Kidney (tissue), 14 donors: ENCODE results near the gene GALNT17. TPM values are rescaled to one million over a fixed set of nuclear protein-coding genes. Genes with fewer than 3 reads are reported as not detected.

ENCODE experiments used
- DNase-seq, 5 donors: peaks; one replicate each; pipeline ENCODE4 v3.0.0-alpha.2; 2013 to 2020
- FAIRE-seq: peaks from 2 replicates; lab custom pipeline; 2012; peaks lifted over from hg19 to GRCh38; lab: Jason Lieb, UNC
- H3K27ac ChIP-seq, 2 donors: one replicate each; pipeline ENCODE4 v1.7.0; 2013; ENCODE audit warnings: low read depth in 2 of 2, low read length in 2 of 2, inconsistent platforms in 1 of 2
- H3K27me3 ChIP-seq: one replicate; pipeline ENCODE4 v1.7.1; 2013; ENCODE audit warnings: low read length, inconsistent platforms; ENCODE audit not compliant: control insufficient read depth, insufficient read depth
- H3K36me3 ChIP-seq, 3 donors: one replicate each; pipeline versions ENCODE4 v1.7.0 to v1.7.1; 2013; ENCODE audit warnings: low read length in 3 of 3, control low read depth in 1 of 3, inconsistent platforms in 1 of 3; ENCODE audit not compliant: insufficient read depth in 3 of 3, control insufficient read depth in 2 of 3
- H3K4me1 ChIP-seq, 3 donors: one replicate each; pipeline versions ENCODE4 v1.7.0 to v1.7.1; 2013; ENCODE audit warnings: low read length in 3 of 3, inconsistent platforms in 1 of 3, low read depth in 1 of 3; ENCODE audit not compliant: control insufficient read depth in 2 of 3, insufficient read depth in 2 of 3
- H3K4me3 ChIP-seq, 3 donors: one replicate each; pipeline versions ENCODE4 v1.7.0 to v1.8.1; 2013; ENCODE audit warnings: low read length in 3 of 3, control low read depth in 1 of 3, inconsistent platforms in 1 of 3
- H3K9ac ChIP-seq, 3 donors: one replicate each; pipeline versions ENCODE4 v1.7.0 to v1.7.1; 2013; ENCODE audit warnings: low read length in 3 of 3, control low read depth in 1 of 3, inconsistent platforms in 1 of 3
- H3K9me3 ChIP-seq, 3 donors: one replicate each; pipeline versions ENCODE4 v1.7.0 to v1.7.1; 2013; ENCODE audit warnings: low read length in 3 of 3, control low read depth in 1 of 3, inconsistent platforms in 1 of 3; ENCODE audit not compliant: control insufficient read depth in 2 of 3, insufficient read depth in 1 of 3
- intact Hi-C: fragments of 100-400 bp; cut with DNase I; formaldehyde crosslinking; loops from one replicate; pipeline ENCODE4 v1.11.1; 2022
- polyA plus RNA-seq: library from polyadenylated mRNA; stranded (reverse); fragments of 350-450 nt; fragmentation: Illumina TruSeq; extraction: RNeasy Lipid Tissue Mini Kit (QIAGEN cat#74804); gene quantifications from one replicate; pipeline ENCODE4 v1.2.3, GENCODE V29; 2014; ENCODE audit warnings: low read depth, low replicate concordance; ENCODE audit not compliant: insufficient read depth
- total RNA-seq: library from RNA; stranded (reverse); fragmentation: NEBNext Ultra II Directional; extraction: Animal tissue kit (Norgen Biotek cat#: 25700); gene quantifications from one replicate; pipeline ENCODE4 v1.2.1, GENCODE V29; 2021
- TF ChIP-seq, protein P1 (sequence below): IDR thresholded peaks from 3 replicates; pipeline ENCODE4 v1.5.1; 2012; ENCODE audit warnings: mild to moderate bottlenecking, moderate library complexity, borderline replicate concordance; ENCODE audit not compliant: insufficient read depth; ENCODE audit errors: extremely low read depth
- donor health status: control.
- donor health status: control.
- donor health status: control.
- donor health status: control.
- donor health status: control.
- donor health status: DM: yes; HTN: yes; CAD: no.
- donor health status: Normal renal cell carcinoma (clear cell type).

The GALNT17 gene
- total and polyA plus RNA-seq, 2 donors from 2014 or later = 2.4 to 5.5 TPM

DNA sequence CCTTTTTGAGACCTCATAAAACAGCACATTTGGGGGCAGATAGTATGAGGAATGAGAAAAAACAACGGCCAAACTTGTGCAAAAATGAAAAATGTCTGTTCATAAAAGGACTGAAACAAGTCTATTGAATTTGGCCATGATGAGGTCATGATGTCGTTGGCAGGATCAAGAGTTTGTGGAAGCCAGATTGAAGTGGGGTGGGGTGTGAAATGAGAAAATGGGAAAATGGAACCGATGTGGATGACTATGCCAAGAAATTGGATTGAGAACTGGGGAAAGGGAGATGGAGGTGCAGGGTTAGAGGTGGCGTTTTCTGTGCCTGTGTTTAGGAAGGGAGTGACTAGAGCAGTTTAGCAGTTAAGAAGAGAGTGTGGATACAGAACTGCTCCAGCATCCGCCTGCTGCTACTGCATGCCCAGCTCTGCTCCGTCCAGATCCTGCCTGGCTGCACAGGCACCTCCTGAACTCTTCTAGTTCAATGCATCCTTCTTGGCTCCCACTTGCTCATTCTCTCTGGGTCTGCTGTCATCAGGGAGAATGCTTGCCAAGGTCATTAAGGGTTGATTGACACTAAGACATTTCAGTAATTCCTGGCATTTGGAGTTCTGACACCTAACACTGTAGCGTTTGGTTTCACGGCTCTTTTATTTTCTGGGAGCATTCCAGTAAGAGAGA, 111.9 kb downstream of the GALNT17 start:
- H3K27ac ChIP-seq = no peak overlapping the region
- FAIRE-seq = no peak
- intact Hi-C loops = no loop called here
- peak in 3 of 5 donors; percentile 26 to 80 (median 49) for DNase-seq
- H3K4me3 ChIP-seq = no peak overlapping the region
- no peaks in the 10 kb centered on the region for H3K27me3 ChIP-seq
- H3K9ac ChIP-seq = no peak overlapping the region
- H3K9me3 ChIP-seq = no peaks in the 10 kb centered on the region
- H3K4me1 ChIP-seq = no peaks in the 10 kb centered on the region
- TF ChIP-seq, protein P1, sequence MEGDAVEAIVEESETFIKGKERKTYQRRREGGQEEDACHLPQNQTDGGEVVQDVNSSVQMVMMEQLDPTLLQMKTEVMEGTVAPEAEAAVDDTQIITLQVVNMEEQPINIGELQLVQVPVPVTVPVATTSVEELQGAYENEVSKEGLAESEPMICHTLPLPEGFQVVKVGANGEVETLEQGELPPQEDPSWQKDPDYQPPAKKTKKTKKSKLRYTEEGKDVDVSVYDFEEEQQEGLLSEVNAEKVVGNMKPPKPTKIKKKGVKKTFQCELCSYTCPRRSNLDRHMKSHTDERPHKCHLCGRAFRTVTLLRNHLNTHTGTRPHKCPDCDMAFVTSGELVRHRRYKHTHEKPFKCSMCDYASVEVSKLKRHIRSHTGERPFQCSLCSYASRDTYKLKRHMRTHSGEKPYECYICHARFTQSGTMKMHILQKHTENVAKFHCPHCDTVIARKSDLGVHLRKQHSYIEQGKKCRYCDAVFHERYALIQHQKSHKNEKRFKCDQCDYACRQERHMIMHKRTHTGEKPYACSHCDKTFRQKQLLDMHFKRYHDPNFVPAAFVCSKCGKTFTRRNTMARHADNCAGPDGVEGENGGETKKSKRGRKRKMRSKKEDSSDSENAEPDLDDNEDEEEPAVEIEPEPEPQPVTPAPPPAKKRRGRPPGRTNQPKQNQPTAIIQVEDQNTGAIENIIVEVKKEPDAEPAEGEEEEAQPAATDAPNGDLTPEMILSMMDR = no peak
- no peaks in the 10 kb centered on the region for H3K36me3 ChIP-seq

DNA sequence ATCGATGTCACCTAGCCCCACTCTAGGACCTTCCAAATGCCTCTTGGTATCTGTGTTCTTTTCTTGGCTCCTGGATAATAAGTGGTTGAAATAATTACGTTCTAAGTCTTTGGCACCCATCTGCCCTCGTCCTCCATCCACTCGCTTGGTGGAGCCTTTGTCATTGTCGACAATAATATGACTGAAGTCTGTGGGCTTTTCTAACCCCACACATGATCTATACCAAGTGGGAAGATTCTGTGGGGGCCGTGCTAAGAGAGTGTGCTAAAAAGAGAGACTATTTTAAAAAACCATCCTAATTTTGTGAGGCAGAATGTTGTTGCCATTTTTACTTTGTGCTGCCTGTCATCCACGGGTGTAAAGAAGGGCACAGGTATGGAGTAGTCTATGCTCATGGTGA, 113.1 kb downstream of the GALNT17 start:
- Histone ChIP-seq H3K9ac (no peak overlapping the region), H3K27ac (no peak overlapping the region), H3K36me3 (no peaks in the 10 kb centered on the region), H3K4me1 (no peaks in the 10 kb centered on the region), H3K9me3 (no peaks in the 10 kb centered on the region), H3K4me3 (no peak overlapping the region), H3K27me3 (no peaks in the 10 kb centered on the region)
- TF ChIP-seq, protein P1 = no peak
- DNase-seq = no peak
- no peak for FAIRE-seq
- intact Hi-C loops = no loop called here

DNA sequence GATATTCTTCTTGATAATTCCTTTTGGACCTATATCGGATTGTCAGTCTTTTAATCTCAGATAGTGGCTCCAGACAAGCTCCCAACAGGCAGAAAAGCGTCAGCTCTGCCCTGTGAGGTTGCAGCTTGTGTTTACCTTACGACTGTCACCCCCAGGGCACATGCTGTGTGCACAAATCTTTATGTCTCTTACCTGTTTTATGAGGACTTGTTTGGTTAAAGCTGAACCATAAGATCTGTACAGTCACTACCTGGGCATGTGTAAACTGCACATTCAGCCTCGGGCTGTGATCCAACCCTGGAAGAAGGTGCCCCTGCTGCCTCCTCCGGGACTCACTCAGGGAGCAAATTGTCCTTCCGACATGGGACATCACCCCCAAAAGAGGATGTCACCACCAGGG, 119.8 kb downstream of the GALNT17 start:
- no peaks in the 10 kb centered on the region for H3K9me3 ChIP-seq
- TF ChIP-seq, protein P1 = no peak
- no peaks in the 10 kb centered on the region for H3K4me1 ChIP-seq
- H3K36me3 ChIP-seq = no peaks in the 10 kb centered on the region
- no peak overlapping the region for H3K9ac ChIP-seq
- intact Hi-C loops = no loop called here
- no peaks in the 10 kb centered on the region for H3K27me3 ChIP-seq
- no peak for FAIRE-seq
- H3K27ac ChIP-seq = no peak overlapping the region
- no peak overlapping the region for H3K4me3 ChIP-seq
- no peak for DNase-seq
